Psoas muscle (tissue), 8 donors: ENCODE measurements around the gene CRY1. TPM values are rescaled to one million over a fixed set of nuclear protein-coding genes. Genes with fewer than 3 reads are reported as not detected.

Source experiments
- ATAC-seq, 4 donors: fragments of 200-7000 bp; cut with Tn5 transposase; one replicate each; pipeline ENCODE4 v1.9.1; 2020; ENCODE audit warnings: moderate library complexity in 3 of 4, mild to moderate bottlenecking in 2 of 4
- DNase-seq, 2 donors: peaks; one replicate each; pipeline ENCODE4 v3.0.0-alpha.2; 2020
- H3K27ac ChIP-seq: fragments of 200-600 bp; one replicate; pipeline ENCODE4 v1.8.0; 2022
- H3K27me3 ChIP-seq, 3 donors: fragments of 200-600 bp in 1 of 3; one replicate each; pipeline versions ENCODE4 v1.6.1 to v1.8.0; 2013 to 2022; ENCODE audit warnings: low read length in 2 of 3, mild to moderate bottlenecking in 2 of 3, moderate library complexity in 1 of 3; ENCODE audit not compliant: insufficient read depth in 3 of 3
- H3K36me3 ChIP-seq, 2 donors: fragments of 200-600 bp in 1 of 2; one replicate each; pipeline versions ENCODE4 v1.6.1 to v1.8.0; 2013 to 2022; ENCODE audit warnings: low read depth in 1 of 2, mild to moderate bottlenecking in 1 of 2, moderate library complexity in 1 of 2; ENCODE audit not compliant: insufficient read depth in 1 of 2
- H3K4me1 ChIP-seq: fragments of 200-600 bp; one replicate; pipeline ENCODE4 v1.8.0; 2022
- H3K4me3 ChIP-seq: fragments of 200-600 bp; one replicate; pipeline ENCODE4 v1.8.0; 2022; ENCODE audit warnings: mild to moderate bottlenecking
- H3K9me3 ChIP-seq: fragments of 200-600 bp; one replicate; pipeline ENCODE4 v1.8.0; 2022
- CTCF ChIP-seq: fragments of 200-600 bp; IDR thresholded peaks from one replicate; pipeline ENCODE4 v1.8.0; 2022; ENCODE audit warnings: antibody characterized with exemption
- WGBS, 3 donors: extraction: QIAGEN DNeasy Blood & Tissue Kit; methylation state at CpG; one replicate each; pipeline versions ENCODE4 v1.1.6 to v1.1.7; 2013; 5-methylcytosine and 5-hydroxymethylcytosine counted together
- intact Hi-C, 2 donors: fragments of 100-400 bp; cut with DNase I; formaldehyde crosslinking; loops; one replicate each; pipeline versions ENCODE4 v1.11.0 to v1.14.2; 2022
- polyA plus RNA-seq, 3 donors: library from polyadenylated mRNA; stranded (reverse); fragments of 200-250 nt; gene quantifications; one replicate each; pipeline ENCODE4 v1.2.3, GENCODE V29; 2013
- total RNA-seq, 4 donors: library from RNA; stranded (reverse); fragmentation: NEBNext Ultra II Directional in 2 of 4; extraction: Animal tissue kit (Norgen Biotek cat#: 25700) in 2 of 4; gene quantifications; one replicate each; pipeline versions ENCODE4 v1.2.1 to v1.2.4, GENCODE V29; 2021 to 2023
- donor health status: healthy with polysubstance abuse.
- donor health status: DM: no; HTN: no; CAD: no; lungs with moderate emphysema.
- donor health status: Bipolar disorder and iron deficiency.
- donor health status: healthy.
- donor health status: DM: yes; HTN: yes; CAD: no.
- donor health status: DM: no; HTN: no; CAD: no.
- donor health status: DM: no; HTN: no; CAD: no.
- donor health status: DM: yes; HTN: yes; CAD: no.

The CRY1 gene
- total and polyA plus RNA-seq, 7 donors = 8.8 to 23.3 (median 11.6) TPM

GRCh38 chr12:106978035-106978800 lies 115.1 kb downstream of the CRY1 start:
- peaks cover 28% of the 10 kb centered on the region for H3K4me1 ChIP-seq
- no peak overlapping the region for H3K27ac ChIP-seq
- no peak for TF ChIP-seq CTCF
- H3K36me3 ChIP-seq = peaks cover 0 to 15% of the 10 kb centered on the region in 2 donors
- DNase-seq = peak; percentile 36 to 62
- no peaks in the 10 kb centered on the region for H3K27me3 ChIP-seq
- ATAC-seq = no peak
- no peak overlapping the region for H3K4me3 ChIP-seq
- WGBS, 3 donors = 35 to 39% (median 35%) methylated on average over 9 of the region's 9 CpGs
- no peaks in the 10 kb centered on the region for H3K9me3 ChIP-seq
- intact Hi-C loops = no loop called here

GRCh38 chr12:106976668-106977067 lies 116.7 kb downstream of the CRY1 start:
- TF ChIP-seq CTCF = no peak
- Histone ChIP-seq H3K4me3 (no peak overlapping the region), H3K36me3 (peaks cover 0 to 7% of the 10 kb centered on the region in 2 donors), H3K27ac (peak overlapping the region; percentile 39), H3K27me3 (no peaks in the 10 kb centered on the region), H3K4me1 (peaks cover 28% of the 10 kb centered on the region), H3K9me3 (no peaks in the 10 kb centered on the region)
- 84 to 92% (median 89%) methylated on average over 1 of the region's 1 CpG for WGBS, 3 donors
- intact Hi-C loops = no loop called here
- DNase-seq (no peak), ATAC-seq (peak in 2 of 4 donors; percentile 25 to 49)

GRCh38 chr12:106975993-106976658 lies 117.2 kb downstream of the CRY1 start:
- no peak overlapping the region for H3K4me3 ChIP-seq
- DNase-seq (no peak), ATAC-seq (peak; percentile 62 to 87 (median 74))
- H3K27me3 ChIP-seq = no peaks in the 10 kb centered on the region
- peaks cover 0 to 13% of the 10 kb centered on the region in 2 donors for H3K36me3 ChIP-seq
- H3K9me3 ChIP-seq = no peaks in the 10 kb centered on the region
- intact Hi-C loops = no loop called here
- WGBS, 3 donors = 73 to 96% (median 92%) methylated on average over 3 of the region's 3 CpGs
- no peak for TF ChIP-seq CTCF
- peak overlapping the region; percentile 39 for H3K27ac ChIP-seq
- H3K4me1 ChIP-seq = peaks cover 28% of the 10 kb centered on the region

- peaks cover 28% of the 10 kb centered on the region for H3K4me1 ChIP-seq
- ATAC-seq (peak in 1 of 4 donors; percentile 8), DNase-seq (no peak)
- H3K27ac ChIP-seq = no peak overlapping the region
- 95 to 98% (median 97%) methylated on average over 8 of the region's 8 CpGs for WGBS, 3 donors
- no peak overlapping the region for H3K4me3 ChIP-seq
- no peaks in the 10 kb centered on the region for H3K27me3 ChIP-seq
- TF ChIP-seq CTCF = no peak
- peaks cover 0 to 16% of the 10 kb centered on the region in 2 donors for H3K36me3 ChIP-seq
- H3K9me3 ChIP-seq = no peaks in the 10 kb centered on the region
- intact Hi-C loops = no loop called here
These were observed 118.3 kb downstream of the CRY1 start for GRCh38 chr12:106975098-106975497.
